Endothelial cell of umbilical vein (primary cell): Measurements from ENCODE around the gene DECR2. TPM values are rescaled to one million over a fixed set of nuclear protein-coding genes. Genes with fewer than 3 reads are reported as not detected.

Experiments used
- BruUV-seq: library from RNA; stranded (reverse); fragments of 400-500 nt; replicated peaks from 2 replicates; lab custom pipeline; 2021; lab: Mats Ljungman, UMichigan
- CTCF ChIA-PET: fragments of 300-600, 350-600 bp; sonication (Branson Sonifier 250); formaldehyde crosslinking; loops from one replicate; lab custom pipeline; 2021; ENCODE audit warnings: antibody characterized with exemption, inconsistent platforms; lab: Charles Lee
- POLR2A ChIA-PET: fragments of 300-600, 350-600 bp; sonication (Branson Sonifier 250); formaldehyde crosslinking; loops from one replicate; lab custom pipeline; 2021; ENCODE audit warnings: antibody characterized with exemption, inconsistent platforms; lab: Charles Lee
- DNase-seq: peaks from one replicate; pipeline ENCODE4 v3.0.0-alpha.2; 2011; ENCODE audit warnings: low read depth, low spot score
- FAIRE-seq: peaks from 2 replicates; lab custom pipeline; 2011; peaks lifted over from hg19 to GRCh38; lab: Jason Lieb, UNC
- H2AFZ ChIP-seq: 2 replicates; pipeline ENCODE4 v1.6.0; 2012; ENCODE audit warnings: low read depth, low read length, control low read depth, inconsistent platforms
- H3K27ac ChIP-seq: 2 replicates; pipeline ENCODE4 v1.5.1; 2011; ENCODE audit warnings: low read depth, mild to moderate bottlenecking, control low read depth, low read length, moderate library complexity; ENCODE audit not compliant: insufficient read depth
- H3K27me3 ChIP-seq, 2 experiments: 2 replicates each; pipeline versions ENCODE4 v1.6.0 to v1.6.1; 2011; ENCODE audit warnings: low read length in 2 of 2, mixed read lengths in 1 of 2; ENCODE audit not compliant: control insufficient read depth in 2 of 2, insufficient read depth in 2 of 2
- H3K36me3 ChIP-seq, 2 experiments: 2 replicates in 1 of 2; 3 replicates in 1 of 2; pipeline ENCODE4 v1.5.1; 2011; ENCODE audit warnings: low read length in 2 of 2, mild to moderate bottlenecking in 1 of 2, moderate library complexity in 1 of 2; ENCODE audit not compliant: control insufficient read depth in 2 of 2, insufficient read depth in 2 of 2; ENCODE audit errors: extremely low read depth in 1 of 2
- H3K4me1 ChIP-seq: 3 replicates; pipeline ENCODE4 v1.5.1; 2011; ENCODE audit warnings: mild to moderate bottlenecking, low read length; ENCODE audit not compliant: control insufficient read depth, insufficient read depth; ENCODE audit errors: extremely low read depth
- H3K4me2 ChIP-seq: 2 replicates; pipeline ENCODE4 v1.6.1; 2011; ENCODE audit warnings: low read length, control low read depth, mixed read lengths; ENCODE audit not compliant: insufficient read depth
- H3K4me3 ChIP-seq, 3 experiments: fragments of 200-600 bp in 1 of 3; sonication (generic), shearing (Covaris generic) in 1 of 3; replicated peaks in 1 of 3; 2 replicates each; pipeline ENCODE4 v1.5.1; 2011 to 2016; ENCODE audit warnings: control low read depth in 3 of 3, low read length in 3 of 3, mild to moderate bottlenecking in 2 of 3, inconsistent platforms in 1 of 3, low read depth in 1 of 3, moderate library complexity in 1 of 3; ENCODE audit not compliant: insufficient read depth in 1 of 3
- H3K79me2 ChIP-seq: 2 replicates; pipeline ENCODE4 v1.6.0; 2012; ENCODE audit warnings: low read length, inconsistent platforms; ENCODE audit not compliant: control insufficient read depth, insufficient read depth
- H3K9ac ChIP-seq: replicated peaks from 2 replicates; pipeline ENCODE3; 2011; ENCODE audit warnings: low read length, control low read depth; ENCODE audit not compliant: insufficient read depth; ENCODE audit errors: extremely low read depth
- H3K9me1 ChIP-seq: replicated peaks from 3 replicates; pipeline ENCODE4 v1.6.0; 2011; ENCODE audit warnings: mild to moderate bottlenecking, low read length; ENCODE audit not compliant: control insufficient read depth, insufficient read depth; ENCODE audit errors: extremely low read depth
- H3K9me3 ChIP-seq: replicated peaks from 2 replicates; pipeline ENCODE4 v1.5.1; 2012; ENCODE audit warnings: low read length, inconsistent platforms; ENCODE audit not compliant: control insufficient read depth, insufficient read depth
- H4K20me1 ChIP-seq: replicated peaks from 2 replicates; pipeline ENCODE3; 2011; ENCODE audit warnings: mild to moderate bottlenecking, low read length; ENCODE audit not compliant: control insufficient read depth, insufficient read depth; ENCODE audit errors: extremely low read depth
- CTCF ChIP-seq, 2 donors: IDR thresholded peaks; 1 replicate in 1 of 2; 2 replicates in 1 of 2; pipeline ENCODE4 v1.5.1; 2011; ENCODE audit warnings: low read length in 2 of 2, mild to moderate bottlenecking in 2 of 2, moderate library complexity in 2 of 2, control low read depth in 1 of 2, inconsistent platforms in 1 of 2, low read depth in 1 of 2; ENCODE audit not compliant: insufficient read depth in 1 of 2; ENCODE audit errors: extremely low read depth in 1 of 2
- EZH2 ChIP-seq: IDR thresholded peaks from 2 replicates; pipeline ENCODE4 v1.6.1; 2012; ENCODE audit warnings: borderline replicate concordance, low read depth, mild to moderate bottlenecking, moderate library complexity, low read length, inconsistent platforms; ENCODE audit not compliant: severe bottlenecking
- FOS ChIP-seq: IDR thresholded peaks from 2 replicates; pipeline ENCODE4 v1.6.1; 2011; ENCODE audit warnings: mild to moderate bottlenecking, low read length, moderate library complexity, borderline replicate concordance; ENCODE audit not compliant: insufficient read depth
- GATA2 ChIP-seq: IDR thresholded peaks from 2 replicates; pipeline ENCODE4 v1.7.0; 2011; ENCODE audit warnings: low read depth, mild to moderate bottlenecking, moderate library complexity, mixed read lengths, low read length; ENCODE audit not compliant: insufficient read length, insufficient read depth
- JUN ChIP-seq: IDR thresholded peaks from 2 replicates; pipeline ENCODE4 v1.6.1; 2011; ENCODE audit warnings: borderline replicate concordance, low read depth; ENCODE audit not compliant: insufficient read length, insufficient read depth
- MAX ChIP-seq: IDR thresholded peaks from 2 replicates; pipeline ENCODE4 v1.6.1; 2011; ENCODE audit not compliant: insufficient read depth, insufficient read length
- MYC ChIP-seq: IDR thresholded peaks from one replicate; pipeline ENCODE4 v1.6.1; 2011; ENCODE audit warnings: mild to moderate bottlenecking, low read depth, low read length
- POLR2A ChIP-seq: IDR thresholded peaks from 2 replicates; pipeline ENCODE4 v1.6.1; 2012; ENCODE audit warnings: low read depth, mild to moderate bottlenecking, control low read depth, low read length
- POLR2AphosphoS5 ChIP-seq: IDR thresholded peaks from 2 replicates; pipeline ENCODE4 v1.6.1; 2012; ENCODE audit warnings: low read depth, mild to moderate bottlenecking, control low read depth, low read length, moderate library complexity; ENCODE audit not compliant: insufficient read depth
- dilution Hi-C: fragments of 300-500 bp; cut with MboI; formaldehyde crosslinking; loops from one replicate; pipeline ENCODE4 v1.15.0; 2019; ENCODE audit warnings: low sequenced_read_pairs; ENCODE audit not compliant: extremely low pct_ligation_motif_present
- intact Hi-C: fragments of 100-400 bp; cut with micrococcal nuclease; formaldehyde crosslinking; loops from one replicate; pipeline ENCODE4 v1.10.0; 2022
- polyA plus RNA-seq, 4 experiments: library from polyadenylated mRNA; depleted of rRNA in 3 of 4; stranded (reverse) in 3 of 4; unstranded in 1 of 4; fragments of >200 nt; gene quantifications; 2 replicates each; pipeline versions ENCODE4 v1.2.1 to v1.2.3, GENCODE V29; 2011 to 2012; ENCODE audit warnings: missing spikeins in 1 of 4
- total RNA-seq: library from RNA; stranded (reverse); gene quantifications from 2 replicates; pipeline ENCODE4 v1.2.3, GENCODE V29; 2021

DECR2 gene
- total and polyA plus RNA-seq, 2 donors (not counting 3 experiments of a cell fraction or from before 2014, with no cell fraction given), result 28.3 to 46.5 TPM

GRCh38 chr16:375927-376816, 25.5 kb upstream of the DECR2 start:
- ChIA-PET POLR2A (no interaction called here), CTCF (no interaction called here)
- no peak overlapping the region for H3K4me2 ChIP-seq
- dilution Hi-C loops (no loop called here), intact Hi-C loops (no loop called here)
- H3K36me3 ChIP-seq, result peaks cover 7 to 48% of the 10 kb centered on the region in 2 experiments
- no peak overlapping the region for H2AFZ ChIP-seq
- H3K9ac ChIP-seq, result no peak overlapping the region
- no peaks in the 10 kb centered on the region for H3K9me1 ChIP-seq
- no peaks in the 10 kb centered on the region for H3K27me3 ChIP-seq
- BruUV-seq, result TSS peak; percentile 12
- no peaks in the 10 kb centered on the region for H3K4me1 ChIP-seq
- no peak overlapping the region for H3K4me3 ChIP-seq
- DNase-seq (no peak), FAIRE-seq (no peak)
- H3K79me2 ChIP-seq, result peaks cover 24% of the 10 kb centered on the region
- H3K9me3 ChIP-seq, result no peaks in the 10 kb centered on the region
- H4K20me1 ChIP-seq, result no peaks in the 10 kb centered on the region
- TF ChIP-seq MYC (no peak), POLR2A (no peak), POLR2AphosphoS5 (no peak), EZH2 (no peak), MAX (no peak), FOS (no peak), GATA2 (no peak), JUN (no peak), CTCF (IDR thresholded peaks at IDR 0.05; ENCODE audit: extremely low read depth in 1 of 2, insufficient read depth in 1 of 2, low read depth in 1 of 2, low read length in 2 of 2) (no peak)
- H3K27ac ChIP-seq, result no peak overlapping the region
